ENCODE results near the gene CDC42BPB. TPM values are rescaled to one million over a fixed set of nuclear protein-coding genes. Genes with fewer than 3 reads are reported as not detected.

The CDC42BPB gene
- total and polyA plus RNA-seq, 2 of the 13 experiments (the other 11 are each of a cell fraction or from before 2014, with no cell fraction given) = 19.7 to 32.3 TPM

- TF ChIP-seq RERE (CRISPR knock-in tag; IDR thresholded peaks at IDR 0.05; ENCODE audit: low read depth) = peak; percentile 50; the same call in 1 of the 2 replicates
- peak; percentile 84; the same call in 1 of the 2 replicates for TF ChIP-seq ZNF614 (CRISPR knock-in tag; IDR thresholded peaks at IDR 0.05; ENCODE audit: borderline replicate concordance)
- TF ChIP-seq ZSCAN29 (CRISPR knock-in tag; conservative IDR thresholded peaks at IDR 0.05) = no peak
- TF ChIP-seq ZNF772 (CRISPR knock-in tag; IDR thresholded peaks at IDR 0.05) = peak; percentile 44; the same call in 1 of the 2 replicates
- TF ChIP-seq PCBP1 (IDR thresholded peaks at IDR 0.05; ENCODE audit: borderline replicate concordance, low read depth, low read length) = peak; percentile 71; the same call in 1 of the 2 replicates
- peak; percentile 44; the same call in 1 of the 2 replicates for TF ChIP-seq SMAD3 (CRISPR knock-in tag; IDR thresholded peaks at IDR 0.05)
- TF ChIP-seq SCMH1 (CRISPR knock-in tag; IDR thresholded peaks at IDR 0.05; ENCODE audit: borderline replicate concordance) = no peak
- 0 out of 2 replicates have a peak, but pooled peaks have one; percentile 68 for TF ChIP-seq ZNF124 (CRISPR knock-in tag; IDR thresholded peaks at IDR 0.05)
- TF ChIP-seq KLF11 (CRISPR knock-in tag; IDR thresholded peaks at IDR 0.05) = no peak
- TF ChIP-seq ZNF383 (CRISPR knock-in tag; IDR thresholded peaks at IDR 0.05; ENCODE audit: borderline replicate concordance) = no peak
- peak; percentile 88 for TF ChIP-seq XRCC5 (optimal IDR thresholded peaks at IDR 0.05; ENCODE audit: low read length)
- peak; percentile 80 for TF ChIP-seq ISL2 (CRISPR knock-in tag; IDR thresholded peaks at IDR 0.05)
- no peak for TF ChIP-seq SRY (CRISPR knock-in tag; IDR thresholded peaks at IDR 0.05)
- 0 out of 2 replicates have a peak, but pooled peaks have one; percentile 67 for TF ChIP-seq TP53 (CRISPR knock-in tag; conservative IDR thresholded peaks at IDR 0.05)
- peak; percentile 89 for TF ChIP-seq ZFX (CRISPR knock-in tag; IDR thresholded peaks at IDR 0.05; ENCODE audit: low read depth)
- TF ChIP-seq ZNF572 (CRISPR knock-in tag; IDR thresholded peaks at IDR 0.05) = 0 out of 2 replicates have a peak, but pooled peaks have one; percentile 17
- peak; percentile 55; the same call in 1 of the 2 replicates for TF ChIP-seq TFDP1 (CRISPR knock-in tag; IDR thresholded peaks at IDR 0.05; ENCODE audit: borderline replicate concordance)
These were observed 41.9 kb upstream of the CDC42BPB start (continued) for GRCh38 chr14:103099081-103099732.
